ENCODE results near the gene HMGA1. TPM values are rescaled to one million over a fixed set of nuclear protein-coding genes. Genes with fewer than 3 reads are reported as not detected.
A peak's percentile ranks its signal among the peaks of the same experiment; 100 is the strongest.

The HMGA1 gene
- total and polyA plus RNA-seq, 2 experiments from 2014 or later = 341 to 639 TPM

GRCh38 chr6:34295721-34296120 lies 59.0 kb downstream of the HMGA1 start:
- Histone ChIP-seq H3K4me3 (no peak overlapping the region), H3K9me3 (ENCODE audit: low read depth) (no peaks in the 10 kb centered on the region), H3K36me3 (peaks cover 15% of the 10 kb centered on the region), H3K27me3 (no peaks in the 10 kb centered on the region), H3K27ac (peak overlapping the region; percentile 9), H3K4me1 (ENCODE audit: low read depth) (peaks cover 18% of the 10 kb centered on the region)
- TF ChIP-seq CTCF (IDR thresholded peaks at IDR 0.05; ENCODE audit: low read depth, low read length) = no peak
- no peak for DNase-seq (ENCODE audit: low read depth in 1 of 2, low spot score in 1 of 2)

Other genes starting within 250 kb of the HMGA1 start
- gene GRM4, start 90.8 kb upstream of the HMGA1 start, total RNA-seq = 0.25 and 0.42 TPM in 2 replicates
- 0.22 and 0.31 TPM in 2 replicates for gene GRM4, start 90.8 kb upstream of the HMGA1 start, polyA plus RNA-seq
- gene SMIM29, start 12.1 kb downstream of the HMGA1 start, total RNA-seq = 13.1 and 13.4 TPM in 2 replicates
- gene SMIM29, start 12.1 kb downstream of the HMGA1 start, polyA plus RNA-seq = 14.7 and 17.7 TPM in 2 replicates
- gene NUDT3, start 155.8 kb downstream of the HMGA1 start, total RNA-seq = 26.1 and 29.1 TPM in 2 replicates
- gene NUDT3, start 155.8 kb downstream of the HMGA1 start, polyA plus RNA-seq = 18.4 and 18.6 TPM in 2 replicates
- 1,764 and 2,367 TPM in 2 replicates for gene RPS10, start 189.2 kb downstream of the HMGA1 start, total RNA-seq
- 558 and 632 TPM in 2 replicates for gene RPS10, start 189.2 kb downstream of the HMGA1 start, polyA plus RNA-seq
- gene PACSIN1, start 229.2 kb downstream of the HMGA1 start, total RNA-seq = 12.5 and 20.3 TPM in 2 replicates
- gene PACSIN1, start 229.2 kb downstream of the HMGA1 start, polyA plus RNA-seq = 12.1 and 12.6 TPM in 2 replicates

All from cardiac muscle cell (in vitro differentiated cells and primary cell).